ENCODE measurements around the gene TRIP11.
A peak's percentile ranks its signal among the peaks of the same experiment; 100 is the strongest.

Gene TRIP11

GRCh38 chr14:91975763-91976162 is 64.1 kb downstream of the TRIP11 start:
- H3K4me3 ChIP-seq (ENCODE audit: low read depth, low read length): no peak overlapping the region
- DNase-seq (ENCODE audit: low read depth): no peak
- no peak for TF ChIP-seq CTCF (IDR thresholded peaks at IDR 0.05; ENCODE audit: insufficient read depth, low read depth, low read length, missing control alignments)

DNA sequence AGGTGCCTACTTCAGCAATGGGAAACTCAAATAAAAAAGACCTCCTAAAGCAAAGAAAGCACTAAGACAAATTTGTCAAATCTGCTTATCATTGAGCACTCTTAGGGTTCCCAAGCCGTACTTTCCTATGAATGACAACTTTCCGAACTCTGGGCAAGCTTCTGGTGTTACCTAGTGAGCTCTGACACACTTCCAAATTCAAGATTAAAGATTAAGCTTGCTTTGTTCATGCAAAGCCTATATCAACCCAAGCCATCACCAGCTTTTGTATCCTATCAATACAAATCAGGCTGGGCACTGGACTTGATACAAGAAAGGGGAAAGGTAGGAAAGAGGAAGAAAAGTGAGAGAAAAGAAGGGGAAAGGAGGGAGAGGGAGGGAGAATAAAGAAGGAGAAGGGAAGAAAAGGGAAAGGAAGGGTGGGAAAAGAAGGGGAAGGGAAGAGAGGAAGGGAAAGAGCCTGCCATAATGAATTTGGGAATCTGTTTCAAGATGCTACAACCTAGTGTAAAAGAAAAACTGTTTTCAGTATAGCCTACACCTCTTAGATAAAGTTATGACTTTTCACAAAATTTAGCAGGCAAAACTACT is 68.6 kb downstream of the TRIP11 start:
- no peak overlapping the region for H3K4me3 ChIP-seq (ENCODE audit: low read depth, low read length)
- no peak for TF ChIP-seq CTCF (IDR thresholded peaks at IDR 0.05; ENCODE audit: insufficient read depth, low read depth, low read length, missing control alignments)
- no peak for DNase-seq (ENCODE audit: low read depth)

DNA sequence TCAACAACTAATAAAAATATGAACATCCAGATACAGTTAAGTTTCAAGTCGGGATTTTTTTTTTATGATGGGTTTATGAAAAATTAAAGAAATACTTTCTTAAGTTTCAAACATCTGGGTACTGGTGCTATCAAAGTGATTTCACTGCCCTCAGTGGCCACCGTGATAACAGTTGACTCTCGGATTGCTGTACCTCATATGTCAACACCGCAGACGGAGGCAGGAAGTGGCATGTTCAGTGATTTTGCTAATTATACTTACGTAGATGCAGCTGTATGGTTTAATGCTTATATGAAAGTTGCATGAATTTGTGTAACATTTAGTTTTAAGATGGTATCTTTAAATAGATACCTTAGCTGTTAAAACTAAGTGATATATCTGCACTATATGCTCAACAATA is 71.6 kb downstream of the TRIP11 start:
- no peak for TF ChIP-seq CTCF (IDR thresholded peaks at IDR 0.05; ENCODE audit: insufficient read depth, low read depth, low read length, missing control alignments)
- no peak overlapping the region for H3K4me3 ChIP-seq (ENCODE audit: low read depth, low read length)
- DNase-seq (ENCODE audit: low read depth): peak; percentile 22

GRCh38 chr14:91964724-91965123 is 75.1 kb downstream of the TRIP11 start:
- DNase-seq (ENCODE audit: low read depth): no peak
- no peak for TF ChIP-seq CTCF (IDR thresholded peaks at IDR 0.05; ENCODE audit: insufficient read depth, low read depth, low read length, missing control alignments)
- H3K4me3 ChIP-seq (ENCODE audit: low read depth, low read length): no peak overlapping the region

DNA sequence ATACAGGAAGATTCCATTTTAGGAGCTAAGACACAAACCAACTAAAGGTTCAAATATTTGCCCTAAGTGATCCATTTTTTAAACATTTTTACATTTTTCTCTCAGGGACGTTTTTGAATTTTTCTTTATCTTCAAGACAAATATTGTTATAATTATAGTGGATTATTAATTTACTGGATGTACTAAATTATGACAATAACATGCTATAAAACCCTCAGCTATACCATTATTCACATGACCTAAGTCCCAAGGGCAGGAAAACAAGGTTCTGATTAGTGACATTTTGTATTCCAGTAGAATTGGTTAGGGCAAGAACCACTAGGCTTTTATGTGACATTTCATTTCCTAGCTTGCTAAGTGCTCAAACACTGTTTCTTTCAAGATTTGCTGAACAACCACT is 75.8 kb downstream of the TRIP11 start:
- no peak for TF ChIP-seq CTCF (IDR thresholded peaks at IDR 0.05; ENCODE audit: insufficient read depth, low read depth, low read length, missing control alignments)
- H3K4me3 ChIP-seq (ENCODE audit: low read depth, low read length): no peak overlapping the region
- DNase-seq (ENCODE audit: low read depth): no peak

GRCh38 chr14:91963465-91963864 is 76.4 kb downstream of the TRIP11 start:
- DNase-seq (ENCODE audit: low read depth): no peak
- no peak overlapping the region for H3K4me3 ChIP-seq (ENCODE audit: low read depth, low read length)

More at GRCh38 chr14:91963465-91963864, 76.4 kb downstream of the TRIP11 start:
- no peak for TF ChIP-seq CTCF (IDR thresholded peaks at IDR 0.05; ENCODE audit: insufficient read depth, low read depth, low read length, missing control alignments)

Measured in GM12865 (cell line).